Effector memory CD8-positive, alpha-beta T cell (primary cell): ENCODE measurements around the gene CDH13.

Experiments used
- ATAC-seq: fragments of 150-1000 bp; cut with Tn5 transposase; replicated peaks from 2 replicates; pipeline ENCODE4 v1.10.0; 2021; ENCODE audit warnings: mild to moderate bottlenecking, moderate library complexity
- DNase-seq, 3 experiments: peaks; one replicate each; pipeline ENCODE4 v3.0.0; 2021
- H3K27ac Mint-ChIP-seq, 2 donors: one replicate each; pipeline ENCODE4 v1.8.0; 2022; ENCODE audit warnings: mild to moderate bottlenecking in 2 of 2, mixed read lengths in 2 of 2, moderate library complexity in 2 of 2
- H3K27me3 Mint-ChIP-seq, 2 donors: one replicate each; pipeline ENCODE4 v1.8.0; 2022; ENCODE audit warnings: mixed read lengths in 2 of 2
- H3K36me3 Mint-ChIP-seq: one replicate; pipeline ENCODE4 v1.8.0; 2022; ENCODE audit warnings: mild to moderate bottlenecking, moderate library complexity, mixed read lengths; ENCODE audit not compliant: insufficient read depth
- H3K4me1 Mint-ChIP-seq, 2 donors: one replicate each; pipeline ENCODE4 v1.8.0; 2022; ENCODE audit warnings: low read depth in 2 of 2, mixed read lengths in 2 of 2
- H3K4me3 Mint-ChIP-seq, 2 donors: one replicate each; pipeline ENCODE4 v1.8.0; 2022; ENCODE audit warnings: mild to moderate bottlenecking in 2 of 2, mixed read lengths in 2 of 2, moderate library complexity in 2 of 2
- H3K9me3 Mint-ChIP-seq, 2 donors: one replicate each; pipeline ENCODE4 v1.8.0; 2022; ENCODE audit warnings: mixed read lengths in 2 of 2

CDH13 gene

DNA sequence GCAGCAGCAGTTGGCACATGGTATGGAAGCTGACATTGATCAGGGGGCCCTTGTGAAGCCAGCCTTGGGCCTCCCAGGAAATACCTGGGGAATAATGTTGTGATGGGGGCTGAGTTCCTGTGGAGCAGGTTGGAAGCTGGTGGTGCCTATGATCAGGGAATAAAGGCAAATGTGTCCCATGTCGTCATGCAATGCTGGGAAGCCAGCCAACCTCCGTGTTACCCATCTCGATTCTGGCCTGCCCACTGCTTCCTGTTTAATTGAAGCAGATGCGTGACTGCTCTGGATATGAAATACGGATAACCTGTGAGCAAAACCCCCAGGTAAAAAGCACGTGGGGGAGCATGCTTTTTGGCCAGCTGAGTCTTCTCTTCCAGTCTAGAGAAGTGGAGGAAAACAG lies 600.6 kb downstream of the CDH13 start:
- Mint-ChIP-seq H3K4me3 (no peak overlapping the region), H3K36me3 (no peaks in the 10 kb centered on the region), H3K4me1 (no peaks in the 10 kb centered on the region), H3K27ac (no peak overlapping the region), H3K27me3 (peaks cover 19 to 72% of the 10 kb centered on the region in 2 donors), H3K9me3 (no peaks in the 10 kb centered on the region)
- no peak for ATAC-seq
- DNase-seq, result no peak

GRCh38 chr16:83231729-83232128 lies 605.0 kb downstream of the CDH13 start:
- no peak overlapping the region for H3K27ac Mint-ChIP-seq
- H3K9me3 Mint-ChIP-seq, result no peaks in the 10 kb centered on the region
- no peaks in the 10 kb centered on the region for H3K4me1 Mint-ChIP-seq
- H3K36me3 Mint-ChIP-seq, result no peaks in the 10 kb centered on the region
- peaks cover 22 to 36% of the 10 kb centered on the region in 2 donors for H3K27me3 Mint-ChIP-seq
- H3K4me3 Mint-ChIP-seq, result no peak overlapping the region
- DNase-seq (no peak), ATAC-seq (no peak)

DNA sequence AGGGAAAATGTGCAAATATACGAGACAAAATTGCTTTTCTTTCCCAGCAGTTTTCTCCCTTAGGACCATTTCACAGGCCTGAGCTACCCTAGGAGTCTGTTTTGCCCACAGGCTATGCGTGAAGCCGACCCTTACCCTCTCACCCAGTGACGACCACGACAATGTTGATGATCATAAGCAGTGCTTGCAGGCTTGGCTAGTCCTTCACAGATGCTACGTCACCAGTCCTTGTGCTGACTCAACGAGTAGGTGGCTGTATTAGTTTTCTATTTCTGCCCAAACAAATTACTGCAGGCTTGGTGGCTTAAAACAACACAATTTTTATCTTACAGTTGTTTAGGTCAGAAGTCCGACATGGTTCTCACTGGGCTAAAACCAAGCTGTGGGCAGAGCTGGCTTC lies 606.4 kb downstream of the CDH13 start:
- H3K9me3 Mint-ChIP-seq, result no peaks in the 10 kb centered on the region
- H3K4me3 Mint-ChIP-seq, result no peak overlapping the region
- H3K4me1 Mint-ChIP-seq, result no peaks in the 10 kb centered on the region
- H3K36me3 Mint-ChIP-seq, result no peaks in the 10 kb centered on the region
- DNase-seq (no peak), ATAC-seq (no peak)
- H3K27me3 Mint-ChIP-seq, result peaks cover 24 to 27% of the 10 kb centered on the region in 2 donors
- H3K27ac Mint-ChIP-seq, result no peak overlapping the region

- no peak overlapping the region for H3K4me3 Mint-ChIP-seq
- no peaks in the 10 kb centered on the region for H3K4me1 Mint-ChIP-seq
- H3K36me3 Mint-ChIP-seq, result no peaks in the 10 kb centered on the region
- H3K9me3 Mint-ChIP-seq, result no peaks in the 10 kb centered on the region
- DNase-seq (no peak), ATAC-seq (no peak)
- H3K27me3 Mint-ChIP-seq, result peaks cover 8 to 11% of the 10 kb centered on the region in 2 donors
- no peak overlapping the region for H3K27ac Mint-ChIP-seq
Observed at GRCh38 chr16:83238949-83239691, 612.4 kb downstream of the CDH13 start.

DNA sequence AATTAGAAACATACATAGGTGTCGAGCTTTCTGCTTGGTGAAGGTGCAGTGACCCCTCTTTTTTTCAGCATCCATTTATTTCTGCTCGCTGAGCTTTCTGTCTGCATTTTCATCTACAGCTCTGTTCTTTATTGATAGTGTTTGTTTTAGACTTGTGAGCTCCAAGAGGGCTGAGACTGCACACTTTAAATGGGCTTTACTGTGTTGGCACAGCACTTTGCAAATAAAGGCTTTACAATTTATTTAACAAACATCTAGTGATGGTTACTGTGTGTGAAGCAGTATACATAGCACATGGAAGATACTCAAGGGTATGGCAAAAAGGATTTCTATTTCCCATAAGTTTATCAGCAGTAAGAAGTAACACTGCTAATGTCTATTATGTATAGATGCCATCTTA lies 617.3 kb downstream of the CDH13 start:
- H3K9me3 Mint-ChIP-seq, result no peaks in the 10 kb centered on the region
- H3K27me3 Mint-ChIP-seq, result peaks cover 14 to 23% of the 10 kb centered on the region in 2 donors
- H3K4me3 Mint-ChIP-seq, result no peak overlapping the region
- no peaks in the 10 kb centered on the region for H3K4me1 Mint-ChIP-seq
- no peak overlapping the region for H3K27ac Mint-ChIP-seq
- no peak for DNase-seq
- no peaks in the 10 kb centered on the region for H3K36me3 Mint-ChIP-seq
- no peak for ATAC-seq

GRCh38 chr16:83245061-83245460 lies 618.3 kb downstream of the CDH13 start:
- no peaks in the 10 kb centered on the region for H3K36me3 Mint-ChIP-seq

GRCh38 chr16:83247767-83248372 lies 621.1 kb downstream of the CDH13 start:
- Mint-ChIP-seq H3K4me3 (no peak overlapping the region), H3K36me3 (no peaks in the 10 kb centered on the region), H3K27ac (no peak overlapping the region), H3K9me3 (no peaks in the 10 kb centered on the region), H3K27me3 (peaks cover 32 to 39% of the 10 kb centered on the region in 2 donors), H3K4me1 (no peaks in the 10 kb centered on the region)
- DNase-seq, result no peak
- no peak for ATAC-seq

More at GRCh38 chr16:83245061-83245460, 618.3 kb downstream of the CDH13 start:
- Mint-ChIP-seq H3K4me1 (no peaks in the 10 kb centered on the region), H3K27ac (no peak overlapping the region), H3K27me3 (peaks cover 14 to 24% of the 10 kb centered on the region in 2 donors), H3K4me3 (no peak overlapping the region), H3K9me3 (no peaks in the 10 kb centered on the region)
- no peak for DNase-seq
- ATAC-seq, result no peak

- H3K27ac Mint-ChIP-seq, result no peak overlapping the region
- H3K4me3 Mint-ChIP-seq, result no peak overlapping the region
- H3K36me3 Mint-ChIP-seq, result no peaks in the 10 kb centered on the region
- H3K27me3 Mint-ChIP-seq, result peaks cover 32 to 33% of the 10 kb centered on the region in 2 donors
- H3K9me3 Mint-ChIP-seq, result no peaks in the 10 kb centered on the region
- no peaks in the 10 kb centered on the region for H3K4me1 Mint-ChIP-seq
- DNase-seq, result no peak
- no peak for ATAC-seq
Observed at GRCh38 chr16:83248735-83249463, 622.1 kb downstream of the CDH13 start.

DNA sequence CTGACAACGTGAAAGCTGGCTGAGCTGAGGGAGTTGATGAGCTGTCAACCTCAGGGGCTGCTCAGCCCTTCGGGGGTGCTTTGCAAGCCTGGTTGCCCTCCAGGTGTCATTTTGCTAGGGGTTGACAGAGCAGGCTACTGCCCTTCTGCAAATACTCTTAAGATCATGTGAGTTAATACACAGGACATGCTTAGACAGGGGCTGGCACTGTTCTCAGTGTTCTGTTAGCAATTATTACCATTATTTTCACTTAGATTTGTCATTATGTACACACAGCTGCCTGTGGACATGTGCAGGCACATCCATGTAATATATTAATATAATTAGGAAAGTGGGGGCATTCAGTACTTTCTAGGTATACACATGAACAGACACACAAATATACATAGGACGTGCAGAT lies 626.8 kb downstream of the CDH13 start:
- no peak overlapping the region for H3K27ac Mint-ChIP-seq
- no peak for ATAC-seq
- no peaks in the 10 kb centered on the region for H3K4me1 Mint-ChIP-seq
- H3K36me3 Mint-ChIP-seq, result no peaks in the 10 kb centered on the region
- DNase-seq, result no peak
- peaks cover 18 to 19% of the 10 kb centered on the region in 2 donors for H3K27me3 Mint-ChIP-seq
- no peak overlapping the region for H3K4me3 Mint-ChIP-seq
- no peaks in the 10 kb centered on the region for H3K9me3 Mint-ChIP-seq

DNA sequence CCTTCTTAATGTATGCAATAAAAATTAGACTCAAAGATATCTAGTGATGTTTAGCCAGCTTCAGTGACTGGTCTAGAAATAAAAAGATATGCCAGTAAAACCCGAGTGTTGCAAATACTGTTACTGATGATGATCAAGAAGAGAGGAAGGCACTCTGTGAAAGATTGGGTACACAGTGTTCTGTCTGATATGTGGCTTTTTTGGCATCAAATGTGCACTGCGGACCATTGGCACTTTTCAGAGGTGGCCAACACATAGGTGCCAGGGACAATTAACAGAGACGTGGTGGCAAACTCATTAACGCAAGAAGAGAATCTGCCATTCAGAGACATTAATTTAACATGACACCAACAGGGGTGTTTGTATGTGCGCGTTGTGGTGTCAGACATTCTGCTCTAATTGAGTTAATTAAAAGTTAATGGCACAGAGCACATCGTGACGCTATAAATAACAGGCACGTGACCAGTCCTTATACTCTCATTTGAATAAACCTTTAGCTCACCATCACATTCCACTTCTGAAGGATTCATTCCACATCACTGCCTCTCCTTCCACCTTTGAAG lies 631.7 kb downstream of the CDH13 start:
- no peak for ATAC-seq
- peaks cover 0 to 9% of the 10 kb centered on the region in 2 donors for H3K27me3 Mint-ChIP-seq
- no peaks in the 10 kb centered on the region for H3K9me3 Mint-ChIP-seq
- H3K27ac Mint-ChIP-seq, result no peak overlapping the region
- no peak overlapping the region for H3K4me3 Mint-ChIP-seq
- no peaks in the 10 kb centered on the region for H3K36me3 Mint-ChIP-seq
- no peaks in the 10 kb centered on the region for H3K4me1 Mint-ChIP-seq
- DNase-seq, result no peak

- H3K27ac Mint-ChIP-seq, result no peak overlapping the region
- H3K4me3 Mint-ChIP-seq, result no peak overlapping the region
- H3K9me3 Mint-ChIP-seq, result no peaks in the 10 kb centered on the region
- peaks cover 30 to 50% of the 10 kb centered on the region in 2 donors for H3K27me3 Mint-ChIP-seq
- H3K4me1 Mint-ChIP-seq, result no peaks in the 10 kb centered on the region
- no peak for ATAC-seq
- H3K36me3 Mint-ChIP-seq, result peaks cover 3% of the 10 kb centered on the region
- DNase-seq, result no peak
Observed at GRCh38 chr16:83266848-83267553, 640.2 kb downstream of the CDH13 start.

DNA sequence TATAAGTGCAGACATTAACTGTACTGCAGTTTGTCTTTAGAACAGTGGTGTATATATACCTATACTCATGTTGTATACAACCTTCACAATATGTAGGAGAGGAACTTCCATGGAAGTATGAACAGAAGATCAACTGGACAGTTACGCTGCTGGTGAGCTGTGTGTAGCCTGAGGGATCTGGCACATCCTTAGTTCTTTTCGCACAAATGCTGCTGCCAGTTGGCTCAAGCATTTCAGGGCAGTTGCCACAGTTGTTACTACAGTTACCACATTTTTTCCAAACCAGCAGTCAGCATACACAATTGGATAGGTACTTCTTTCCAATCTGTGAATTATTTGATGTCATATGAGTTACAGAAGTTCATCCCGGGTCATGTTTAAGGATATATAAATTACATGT lies 641.4 kb downstream of the CDH13 start:
- no peak for ATAC-seq
- H3K27ac Mint-ChIP-seq, result no peak overlapping the region
- no peak overlapping the region for H3K4me3 Mint-ChIP-seq
- no peaks in the 10 kb centered on the region for H3K9me3 Mint-ChIP-seq
- DNase-seq, result no peak
- H3K27me3 Mint-ChIP-seq, result peaks cover 30 to 50% of the 10 kb centered on the region in 2 donors
- peaks cover 3% of the 10 kb centered on the region for H3K36me3 Mint-ChIP-seq
- no peaks in the 10 kb centered on the region for H3K4me1 Mint-ChIP-seq

DNA sequence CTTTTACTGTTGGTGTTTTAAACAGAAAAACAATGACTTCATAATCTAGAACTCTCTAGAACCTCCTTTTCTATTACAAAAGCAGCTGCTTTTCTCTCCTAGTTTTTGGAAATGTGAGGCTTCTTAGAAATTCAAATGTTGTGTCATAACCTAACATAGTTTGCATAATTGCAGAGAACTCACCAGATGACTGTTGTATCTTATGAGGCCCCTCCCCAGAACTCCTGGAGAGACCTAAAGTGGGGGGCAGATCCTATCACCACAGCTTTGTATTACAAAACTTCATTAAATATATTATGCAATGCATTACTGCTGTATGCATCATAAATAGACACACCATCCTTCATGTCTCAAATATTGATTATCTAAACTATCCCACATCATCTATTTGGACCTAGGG lies 642.3 kb downstream of the CDH13 start:
- Mint-ChIP-seq H3K36me3 (peaks cover 3% of the 10 kb centered on the region), H3K27ac (no peak overlapping the region), H3K4me1 (no peaks in the 10 kb centered on the region), H3K4me3 (no peak overlapping the region), H3K27me3 (peaks cover 30 to 50% of the 10 kb centered on the region in 2 donors), H3K9me3 (no peaks in the 10 kb centered on the region)
- DNase-seq (no peak), ATAC-seq (no peak)
